Transverse colon (tissue), 4 donors: ENCODE results near the gene HSCB. TPM values are rescaled to one million over a fixed set of nuclear protein-coding genes. Genes with fewer than 3 reads are reported as not detected.
A peak's percentile ranks its signal among the peaks of the same experiment; 100 is the strongest.

Experiments used
- DNase-seq: peaks from one replicate; pipeline ENCODE4 v3.0.0-alpha.2; 2019
- H3K27ac ChIP-seq, 4 donors: fragments of 200-600 bp; sonication (generic); 2 replicates each; pipeline ENCODE4 v1.5.1; 2016 to 2018; ENCODE audit warnings: inconsistent platforms in 4 of 4
- H3K27me3 ChIP-seq: fragments of 200-600 bp; sonication (generic); 2 replicates; pipeline ENCODE4 v1.5.1; 2017; ENCODE audit warnings: inconsistent platforms
- H3K36me3 ChIP-seq, 4 donors: fragments of 200-600 bp; sonication (generic); 2 replicates each; pipeline ENCODE4 v1.5.1; 2017 to 2019; ENCODE audit warnings: inconsistent platforms in 4 of 4
- H3K4me1 ChIP-seq, 4 donors: fragments of 200-600 bp; sonication (generic); 2 replicates each; pipeline ENCODE4 v1.5.1; 2017 to 2020; ENCODE audit warnings: inconsistent platforms in 4 of 4
- H3K4me3 ChIP-seq, 4 donors: fragments of 200-600 bp; sonication (generic); 1 replicate in 1 of 4; 2 replicates in 3 of 4; pipeline versions ENCODE4 v1.5.1 to v1.6.1; 2017 to 2019; ENCODE audit warnings: inconsistent platforms in 4 of 4
- H3K9me3 ChIP-seq, 2 donors: fragments of 200-600 bp; sonication (generic); 2 replicates each; pipeline ENCODE4 v1.5.1; 2017 to 2019; ENCODE audit warnings: inconsistent platforms in 2 of 2
- EP300 ChIP-seq: sonication (generic); formaldehyde crosslinking; IDR thresholded peaks from one replicate; pipeline ENCODE4 v1.6.1; 2017; ENCODE audit warnings: antibody characterized with exemption, low read depth
- POLR2A ChIP-seq: fragments of 450-650 bp; IDR thresholded peaks from one replicate; pipeline ENCODE4 v1.6.1; 2016; ENCODE audit warnings: antibody characterized with exemption, mild to moderate bottlenecking, moderate library complexity
- POLR2AphosphoS5 ChIP-seq, 3 donors: sonication (generic); formaldehyde crosslinking; IDR thresholded peaks; one replicate each; pipeline ENCODE4 v1.6.1; 2016; ENCODE audit warnings: antibody characterized with exemption in 3 of 3
- WGBS, 2 donors: methylation state at CpG; one replicate each; pipeline ENCODE4 v1.1.5; 2018; ENCODE audit warnings: low coverage in 1 of 2; 5-methylcytosine and 5-hydroxymethylcytosine counted together
- in situ Hi-C, 4 donors: fragments of 200-750 bp; cut with MboI; loops; one replicate each; pipeline versions ENCODE4 v1.15.0 to v1.15.1; 2017; ENCODE audit warnings: low sequenced_read_pairs in 3 of 4, low pct_ligation_motif_present in 1 of 4, low pct_unique_long_range_greater_than_20kb in 1 of 4
- intact Hi-C: fragments of 100-400 bp; cut with DNase I; formaldehyde crosslinking; loops from one replicate; pipeline ENCODE4 v1.15.1; 2023; ENCODE audit warnings: low total_unique reads
- total RNA-seq, 4 donors: library from RNA; depleted of rRNA; stranded (reverse); fragments of >200 nt; gene quantifications; one replicate each; pipeline ENCODE4 v1.1.0, GENCODE V29; 2016
- TF ChIP-seq, protein P1 (sequence below), 5 experiments: fragments of 200-600 bp in 3 of 5; fragments of 450-650 bp in 2 of 5; sonication (generic) in 3 of 5; IDR thresholded peaks; 1 replicate in 2 of 5; 2 replicates in 3 of 5; pipeline ENCODE4 v1.5.1; 2016 to 2017; ENCODE audit warnings: antibody characterized with exemption in 5 of 5, inconsistent platforms in 3 of 5, mild to moderate bottlenecking in 2 of 5, moderate library complexity in 1 of 5

Gene HSCB
- total RNA-seq, 4 donors from 2014 or later, result 2.6 to 25.3 (median 20.5) TPM

DNA sequence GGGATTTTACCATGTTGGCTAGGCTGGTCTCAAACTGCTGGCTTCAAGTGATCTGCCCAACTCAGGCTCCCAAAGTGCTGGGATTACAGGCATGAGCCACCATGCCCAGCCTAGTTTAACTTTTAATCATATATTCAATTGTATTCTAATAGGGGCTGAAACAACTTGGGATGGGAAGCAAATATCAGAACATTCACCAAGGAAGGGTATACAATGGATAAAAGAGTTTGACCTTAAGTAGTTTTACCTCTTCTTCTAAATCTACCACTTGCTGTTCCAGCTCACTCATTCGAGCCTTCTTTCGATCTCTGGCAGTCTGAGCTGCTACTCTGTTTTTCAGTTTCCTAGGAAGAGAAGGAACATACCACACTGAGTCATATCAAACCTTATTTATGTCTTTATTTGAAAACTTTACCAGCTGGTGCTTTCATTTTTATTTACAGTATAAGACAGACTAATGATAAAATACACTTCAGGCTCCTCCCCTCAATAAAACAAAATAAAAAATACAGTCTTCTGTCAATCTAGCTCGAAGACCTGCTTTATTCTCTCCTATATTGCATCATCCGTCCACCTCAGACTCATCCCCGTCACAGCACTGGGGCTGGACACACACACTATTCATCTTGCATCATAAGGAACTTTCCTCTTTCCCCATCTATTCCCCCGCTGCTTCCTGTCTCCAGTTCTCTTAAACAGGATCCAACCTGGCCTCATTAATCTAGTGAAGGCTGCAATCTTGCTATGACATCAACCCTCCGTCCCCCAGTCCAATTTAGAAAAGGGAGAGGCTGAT lies 57.2 kb downstream of the HSCB start:
- in situ Hi-C loops (no loop called here), intact Hi-C loops (no loop called here)
- Histone ChIP-seq H3K36me3 (peaks cover 0 to 30% (median 13%) of the 10 kb centered on the region in 4 donors), H3K27ac (peak overlapping the region; percentile 98 to 100 (median 100)), H3K27me3 (no peaks in the 10 kb centered on the region), H3K4me1 (peaks cover 12 to 72% (median 46%) of the 10 kb centered on the region in 4 donors), H3K4me3 (peak overlapping the region; percentile 70 to 99 (median 81)), H3K9me3 (no peaks in the 10 kb centered on the region)
- WGBS, 2 donors, result 0 to 1% methylated on average over 7 of the region's 7 CpGs
- TF ChIP-seq POLR2AphosphoS5 (IDR thresholded peaks at IDR 0.05), result peak; percentile 77 to 93 (median 78)
- TF ChIP-seq, protein P1, sequence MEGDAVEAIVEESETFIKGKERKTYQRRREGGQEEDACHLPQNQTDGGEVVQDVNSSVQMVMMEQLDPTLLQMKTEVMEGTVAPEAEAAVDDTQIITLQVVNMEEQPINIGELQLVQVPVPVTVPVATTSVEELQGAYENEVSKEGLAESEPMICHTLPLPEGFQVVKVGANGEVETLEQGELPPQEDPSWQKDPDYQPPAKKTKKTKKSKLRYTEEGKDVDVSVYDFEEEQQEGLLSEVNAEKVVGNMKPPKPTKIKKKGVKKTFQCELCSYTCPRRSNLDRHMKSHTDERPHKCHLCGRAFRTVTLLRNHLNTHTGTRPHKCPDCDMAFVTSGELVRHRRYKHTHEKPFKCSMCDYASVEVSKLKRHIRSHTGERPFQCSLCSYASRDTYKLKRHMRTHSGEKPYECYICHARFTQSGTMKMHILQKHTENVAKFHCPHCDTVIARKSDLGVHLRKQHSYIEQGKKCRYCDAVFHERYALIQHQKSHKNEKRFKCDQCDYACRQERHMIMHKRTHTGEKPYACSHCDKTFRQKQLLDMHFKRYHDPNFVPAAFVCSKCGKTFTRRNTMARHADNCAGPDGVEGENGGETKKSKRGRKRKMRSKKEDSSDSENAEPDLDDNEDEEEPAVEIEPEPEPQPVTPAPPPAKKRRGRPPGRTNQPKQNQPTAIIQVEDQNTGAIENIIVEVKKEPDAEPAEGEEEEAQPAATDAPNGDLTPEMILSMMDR (IDR thresholded peaks at IDR 0.05), result no peak
- TF ChIP-seq EP300, result no peak
- peak; percentile 76 for TF ChIP-seq POLR2A
- peak; percentile 69 for DNase-seq

DNA sequence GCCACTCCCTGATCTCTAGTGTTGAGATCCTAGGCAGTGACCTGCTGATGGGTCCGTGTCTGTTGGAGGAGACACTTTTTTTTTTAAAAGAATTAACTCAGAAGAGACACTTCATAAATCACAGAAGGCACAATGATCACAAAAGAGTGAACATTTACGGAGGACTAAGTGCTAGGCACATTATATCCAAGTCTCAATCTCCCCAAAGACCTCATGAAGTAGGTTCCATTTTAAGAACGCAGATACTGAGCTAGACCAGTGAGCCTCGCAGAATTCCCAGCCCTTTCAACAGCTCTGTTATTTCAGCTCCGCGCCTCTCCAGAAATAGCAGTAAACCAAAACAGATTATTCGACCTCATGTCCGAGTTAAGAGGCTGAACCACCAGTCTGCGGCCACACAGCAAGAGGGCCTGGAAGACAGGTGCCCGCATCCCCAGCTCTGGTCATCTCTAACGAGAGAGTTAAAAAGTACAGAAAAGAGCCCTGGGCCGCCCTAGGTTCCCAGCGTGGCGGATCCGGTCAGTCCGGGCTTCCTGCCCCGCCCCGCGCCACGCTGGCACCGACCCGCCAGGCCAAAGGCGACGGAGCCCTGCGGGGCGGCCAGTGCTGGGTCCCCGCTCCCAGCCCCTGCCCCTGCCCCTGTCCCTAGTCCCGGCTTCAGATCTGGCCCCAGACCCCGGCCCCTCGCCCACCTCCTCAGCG lies 57.9 kb downstream of the HSCB start:
- H3K36me3 ChIP-seq, result peaks cover 0 to 23% (median 10%) of the 10 kb centered on the region in 4 donors
- TF ChIP-seq, protein P1 (IDR thresholded peaks at IDR 0.05), result no peak
- TF ChIP-seq POLR2A (no peak), EP300 (no peak), POLR2AphosphoS5 (IDR thresholded peaks at IDR 0.05) (peak in 1 of 3 donors; percentile 2)
- peaks cover 12 to 64% (median 44%) of the 10 kb centered on the region in 4 donors for H3K4me1 ChIP-seq
- no peaks in the 10 kb centered on the region for H3K27me3 ChIP-seq
- intact Hi-C loops (no loop called here), in situ Hi-C loops (no loop called here)
- 0% methylated on average over 2 to 19 of the region's 31 CpGs for WGBS, 2 donors
- peak overlapping the region; percentile 70 to 99 (median 81) for H3K4me3 ChIP-seq
- no peaks in the 10 kb centered on the region for H3K9me3 ChIP-seq
- peak overlapping the region; percentile 98 to 100 (median 100) for H3K27ac ChIP-seq
- peak; percentile 73 for DNase-seq

DNA sequence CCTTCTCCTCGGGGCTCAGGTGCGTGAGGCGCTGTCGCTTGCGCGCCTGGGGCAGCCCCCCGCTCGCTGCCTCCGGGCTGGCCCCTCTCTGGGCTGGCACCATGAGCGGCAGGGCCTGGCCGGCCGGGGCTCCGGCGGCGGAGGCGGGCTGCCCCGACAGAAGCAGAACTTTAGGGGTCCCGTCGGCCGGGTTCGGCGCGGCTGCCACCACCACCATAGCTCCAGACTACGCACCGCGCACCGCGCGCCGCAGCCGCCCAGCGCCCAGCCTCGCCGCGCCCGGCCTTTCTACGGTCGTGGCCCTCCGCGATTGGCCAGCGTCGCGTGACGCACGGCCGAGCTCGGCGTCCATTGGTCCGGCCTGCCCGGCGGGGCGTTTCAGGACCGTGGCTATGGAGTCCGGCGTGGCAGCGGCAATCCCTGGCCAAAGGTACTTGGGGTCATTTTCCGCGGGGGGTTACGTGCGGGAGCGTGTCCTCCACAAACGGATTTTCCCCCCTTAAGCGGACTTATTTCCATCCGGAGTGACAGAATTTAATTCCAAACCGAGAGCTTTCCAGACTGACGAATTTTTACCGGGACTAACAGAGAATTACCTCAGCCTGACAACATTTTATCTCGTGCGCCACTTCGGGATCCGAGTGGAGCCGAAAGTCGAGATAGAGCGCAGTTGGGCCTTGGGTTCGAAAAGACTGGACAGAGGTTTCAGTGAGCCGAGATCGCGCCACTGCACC lies 58.6 kb downstream of the HSCB start, which contains the start of gene XBP1:
TSS of gene XBP1 (minus strand) at position 262 of the 734 bp plus-strand sequence.
- Histone ChIP-seq H3K27ac (peak within 1 kb of the TSS; percentile 98 to 100 (median 100)), H3K27me3 (no peaks in the 10 kb centered on the region), H3K36me3 (peaks cover 0 to 19% (median 8%) of the 10 kb centered on the region in 4 donors), H3K4me3 (peak within 1 kb of the TSS; percentile 70 to 99 (median 81)), H3K4me1 (peaks cover 12 to 57% (median 43%) of the 10 kb centered on the region in 4 donors), H3K9me3 (no peaks in the 10 kb centered on the region)
- intact Hi-C loops (no loop called here), in situ Hi-C loops (no loop called here)
- peak; percentile 96 for DNase-seq
- TF ChIP-seq, protein P1 (IDR thresholded peaks at IDR 0.05), result no peak
- TF ChIP-seq POLR2A (peak; percentile 99), POLR2AphosphoS5 (IDR thresholded peaks at IDR 0.05) (peak; percentile 98 to 100 (median 100))
- WGBS, 2 donors, result 0 to 1% methylated on average over 4 to 52 of the region's 78 CpGs
